Stimulated activated CD4-positive, alpha-beta T cell treated with anti-CD3 and anti-CD28 coated beads, TNF-alpha, amount 100 ng/mL, for 48 hours (primary cell): ENCODE measurements around the gene ZNF382.
"Not testable (repeated sequence)": the region's sequence is repeated elsewhere in the genome, so short reads cannot be mapped to it uniquely, and the experiment has no call there.

Experiments used
- DNase-seq, 3 donors: peaks; one replicate each; pipeline ENCODE4 v3.0.0-alpha.2; 2020; ENCODE audit warnings: low read depth in 3 of 3

Gene ZNF382

GRCh38 chr19:36605101-36605876 lies at the start of gene ZNF382:
Gene ZNF382 (plus strand): TSS chr19:36605313. CDS start chr19:36609915, 4,602 bp downstream.
- peak; percentile 70 to 90 (median 79) for DNase-seq

GRCh38 chr19:36564391-36564790 lies 40.7 kb upstream of the ZNF382 start:
- DNase-seq = no peak

- no peak for DNase-seq
Observed at GRCh38 chr19:36572593-36573019, 32.5 kb upstream of the ZNF382 start.

- DNase-seq = peak; percentile 66 to 74 (median 73)
Observed at GRCh38 chr19:36573020-36573894, 31.9 kb upstream of the ZNF382 start, which contains the start of gene ZNF529. Gene ZNF529 (minus strand): TSS chr19:36573292. CDS start chr19:36572346, 946 bp downstream.

GRCh38 chr19:36573895-36574720 lies 31.0 kb upstream of the ZNF382 start:
- no peak for DNase-seq

GRCh38 chr19:36574741-36575140 lies 30.4 kb upstream of the ZNF382 start:
- no peak for DNase-seq

GRCh38 chr19:36577271-36577996 lies 27.7 kb upstream of the ZNF382 start:
- no peak for DNase-seq

- DNase-seq = no peak
Observed at GRCh38 chr19:36579255-36579654, 25.9 kb upstream of the ZNF382 start.

GRCh38 chr19:36602681-36603080 lies 2.4 kb upstream of the ZNF382 start:
- not testable (repeated sequence) for DNase-seq

- DNase-seq = peak; percentile 66 to 85 (median 83)
Observed at GRCh38 chr19:36604656-36605100, 435 bp upstream of the ZNF382 start.

- no peak for DNase-seq
Observed at GRCh38 chr19:36605877-36606478, 865 bp downstream of the ZNF382 start.

GRCh38 chr19:36627057-36627456 lies 21.9 kb downstream of the ZNF382 start:
- DNase-seq = no peak

- no peak for DNase-seq
Observed at GRCh38 chr19:36635342-36635741, 30.2 kb downstream of the ZNF382 start.

GRCh38 chr19:36638862-36639510 lies 33.9 kb downstream of the ZNF382 start:
- no peak for DNase-seq

- no peak for DNase-seq
Observed at GRCh38 chr19:36646746-36647145, 41.6 kb downstream of the ZNF382 start.

- DNase-seq = no peak
Observed at GRCh38 chr19:36652958-36653357, 47.8 kb downstream of the ZNF382 start.

- DNase-seq = no peak
Observed at GRCh38 chr19:36665832-36666231, 60.7 kb downstream of the ZNF382 start.

GRCh38 chr19:36668646-36669045 lies 63.5 kb downstream of the ZNF382 start:
- DNase-seq = no peak

- no peak for DNase-seq
Observed at GRCh38 chr19:36672368-36672767, 67.3 kb downstream of the ZNF382 start.

GRCh38 chr19:36674201-36674600 lies 69.1 kb downstream of the ZNF382 start:
- no peak for DNase-seq
